Endothelial cell (in vitro differentiated cells): ENCODE results near the gene MSANTD7. TPM values are rescaled to one million over a fixed set of nuclear protein-coding genes. Genes with fewer than 3 reads are reported as not detected.
"Not testable (repeated sequence)": the region's sequence is repeated elsewhere in the genome, so short reads cannot be mapped to it uniquely, and the experiment has no call there.

ENCODE experiments used
- DNase-seq: peaks from one replicate; pipeline ENCODE4 v3.0.0; 2021; ENCODE audit warnings: low spot score
- H3K27ac Mint-ChIP-seq: one replicate; pipeline ENCODE4 v1.8.0; 2021; ENCODE audit warnings: mixed read lengths, inconsistent platforms; ENCODE audit not compliant: unreplicated experiment
- H3K27me3 Mint-ChIP-seq: one replicate; pipeline ENCODE4 v1.8.0; 2021; ENCODE audit warnings: mild to moderate bottlenecking, moderate library complexity, mixed read lengths, inconsistent platforms; ENCODE audit not compliant: unreplicated experiment
- H3K36me3 Mint-ChIP-seq: one replicate; pipeline ENCODE4 v1.8.0; 2021; ENCODE audit warnings: mild to moderate bottlenecking, low read depth, mixed read lengths, inconsistent platforms; ENCODE audit not compliant: unreplicated experiment
- H3K4me1 Mint-ChIP-seq: one replicate; pipeline ENCODE4 v1.8.0; 2021; ENCODE audit warnings: mild to moderate bottlenecking, mixed read lengths, inconsistent platforms; ENCODE audit not compliant: unreplicated experiment
- H3K4me3 Mint-ChIP-seq: one replicate; pipeline ENCODE4 v1.8.0; 2021; ENCODE audit warnings: mild to moderate bottlenecking, mixed read lengths, inconsistent platforms; ENCODE audit not compliant: unreplicated experiment
- H3K9me3 Mint-ChIP-seq: one replicate; pipeline ENCODE4 v1.8.0; 2021; ENCODE audit warnings: mixed read lengths, inconsistent platforms; ENCODE audit not compliant: unreplicated experiment
- CTCF ChIP-seq: fragments of 200-600 bp; sonication (generic); IDR thresholded peaks from one replicate; pipeline ENCODE4 v1.5.0; 2021; ENCODE audit warnings: antibody characterized with exemption; ENCODE audit not compliant: unreplicated experiment
- total RNA-seq: library from RNA; stranded (reverse); fragmentation: NEBNext Ultra II Directional; extraction: Animal tissue kit (Norgen Biotek cat#: 25700); gene quantifications from one replicate; pipeline ENCODE4 v1.2.1, GENCODE V29; 2021; ENCODE audit not compliant: unreplicated experiment

The MSANTD7 gene
- total RNA-seq, 1 donor from 2014 or later, result 17.9 TPM

DNA sequence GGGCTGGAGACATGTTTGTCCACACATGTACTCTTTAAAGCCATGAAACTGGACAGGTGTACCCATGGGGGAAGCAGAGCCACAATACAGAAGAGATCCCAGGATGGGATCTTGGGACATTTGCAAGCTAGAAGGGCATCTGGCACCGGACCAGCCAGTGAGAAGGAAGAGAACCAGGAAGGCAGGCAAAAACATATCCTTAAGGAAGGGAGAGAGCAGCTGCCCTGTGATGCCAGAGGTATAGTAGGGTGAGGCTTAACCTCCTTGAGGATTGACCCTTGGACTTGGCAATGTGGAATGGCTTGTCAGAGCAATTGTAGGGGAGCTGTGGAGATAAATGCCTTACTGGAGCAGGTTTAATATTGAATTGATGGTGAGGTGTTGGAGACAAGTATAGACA, 22.7 kb downstream of the MSANTD7 start:
- Mint-ChIP-seq H3K27ac (no peak overlapping the region), H3K4me1 (no peaks in the 10 kb centered on the region), H3K27me3 (peaks cover 2% of the 10 kb centered on the region), H3K4me3 (no peak overlapping the region), H3K36me3 (peaks cover 22% of the 10 kb centered on the region), H3K9me3 (no peaks in the 10 kb centered on the region)
- TF ChIP-seq CTCF, result no peak
- no peak for DNase-seq

- not testable (repeated sequence) for H3K4me1 Mint-ChIP-seq, H3K27me3 Mint-ChIP-seq, H3K27ac Mint-ChIP-seq, H3K9me3 Mint-ChIP-seq, DNase-seq, H3K4me3 Mint-ChIP-seq
- peaks cover 16% of the 10 kb centered on the region for H3K36me3 Mint-ChIP-seq
These were observed 26.4 kb downstream of the MSANTD7 start for GRCh38 chr10:14864466-14864865.

DNA sequence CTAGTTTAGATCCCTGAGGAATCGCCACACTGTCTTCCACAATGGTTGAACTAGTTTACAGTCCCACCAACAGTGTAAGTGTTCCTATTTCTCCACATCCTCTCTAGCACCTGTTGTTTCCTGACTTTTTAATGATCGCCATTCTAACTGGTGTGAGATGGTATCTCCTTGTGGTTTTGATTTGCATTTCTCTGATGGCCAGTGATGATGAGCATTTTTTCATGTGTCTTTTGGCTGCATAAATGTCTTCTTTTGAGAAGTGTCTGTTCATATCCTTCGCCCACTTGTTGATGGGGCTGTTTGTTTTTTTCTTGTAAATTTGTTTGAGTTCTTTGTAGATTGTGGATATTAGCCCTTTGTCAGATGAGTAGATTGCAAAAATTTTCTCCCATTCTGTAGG, 26.8 kb downstream of the MSANTD7 start:
- not testable (repeated sequence) for H3K9me3 Mint-ChIP-seq, DNase-seq, H3K27me3 Mint-ChIP-seq, H3K4me1 Mint-ChIP-seq, H3K27ac Mint-ChIP-seq, H3K4me3 Mint-ChIP-seq
- peaks cover 19% of the 10 kb centered on the region for H3K36me3 Mint-ChIP-seq

DNA sequence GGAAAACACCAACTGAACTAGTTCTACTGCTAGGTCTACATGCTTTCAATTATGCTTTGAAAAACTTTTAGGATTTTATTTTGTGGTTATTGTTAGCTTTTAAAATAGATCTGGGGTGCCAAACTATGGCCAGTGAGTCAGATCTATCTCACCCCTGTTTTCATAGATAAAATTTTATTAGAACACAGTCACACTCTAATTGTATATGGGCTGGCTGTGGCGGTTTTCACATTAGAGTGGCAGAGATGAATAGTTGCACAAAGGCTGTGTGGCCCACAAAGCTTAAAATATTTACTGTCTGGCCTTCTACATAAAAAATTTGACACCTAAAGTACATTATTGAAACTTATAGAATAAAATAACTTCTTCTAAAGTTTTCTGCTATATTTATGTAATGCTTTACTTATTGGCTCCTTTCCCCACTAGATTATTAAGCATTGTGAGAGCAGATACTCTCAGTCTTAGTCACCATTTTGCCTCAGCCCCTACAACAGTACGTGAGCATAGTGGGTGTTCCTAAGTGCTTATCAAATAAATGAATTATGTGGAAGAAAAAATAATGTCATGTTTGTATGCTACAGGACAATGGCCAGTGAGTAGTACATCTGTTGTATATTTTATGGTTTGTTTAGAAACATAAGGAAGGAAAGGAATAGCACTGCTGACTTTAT, 35.1 kb downstream of the MSANTD7 start:
- no peak for TF ChIP-seq CTCF
- H3K4me3 Mint-ChIP-seq, result no peak overlapping the region
- H3K9me3 Mint-ChIP-seq, result no peaks in the 10 kb centered on the region
- peaks cover 9% of the 10 kb centered on the region for H3K27me3 Mint-ChIP-seq
- DNase-seq, result no peak
- peaks cover 16% of the 10 kb centered on the region for H3K4me1 Mint-ChIP-seq
- no peak overlapping the region for H3K27ac Mint-ChIP-seq
- H3K36me3 Mint-ChIP-seq, result peaks cover 4% of the 10 kb centered on the region

GRCh38 chr10:14875941-14876340, 37.8 kb downstream of the MSANTD7 start:
- Mint-ChIP-seq H3K36me3 (no peaks in the 10 kb centered on the region), H3K4me1 (peaks cover 21% of the 10 kb centered on the region), H3K4me3 (peak overlapping the region; percentile 73), H3K27me3 (peaks cover 13% of the 10 kb centered on the region), H3K9me3 (no peaks in the 10 kb centered on the region), H3K27ac (peak overlapping the region; percentile 59)
- DNase-seq, result no peak
- no peak for TF ChIP-seq CTCF

DNA sequence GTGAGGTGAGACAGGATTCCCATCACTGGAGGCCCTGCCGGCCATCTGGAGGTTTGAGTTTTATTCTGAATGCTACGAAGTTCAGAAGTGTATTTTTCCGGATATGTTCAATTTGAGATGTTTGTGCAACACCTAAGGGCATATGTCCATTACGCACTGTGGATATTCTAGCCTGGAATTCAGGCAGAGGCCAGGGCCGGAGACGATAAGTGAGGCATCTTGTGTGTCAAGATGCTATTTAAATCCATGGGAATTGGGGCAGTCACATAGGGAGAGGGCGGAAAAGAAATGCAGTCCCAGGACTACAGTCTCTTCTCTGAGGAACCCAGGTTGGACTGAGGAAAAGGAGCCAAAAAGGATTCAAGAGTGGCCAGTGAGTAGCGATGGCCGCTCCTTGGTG, 38.7 kb downstream of the MSANTD7 start:
- peaks cover 22% of the 10 kb centered on the region for H3K4me1 Mint-ChIP-seq
- H3K4me3 Mint-ChIP-seq, result peak overlapping the region; percentile 98
- DNase-seq, result no peak
- peak overlapping the region; percentile 55 for H3K27ac Mint-ChIP-seq
- H3K9me3 Mint-ChIP-seq, result no peaks in the 10 kb centered on the region
- H3K36me3 Mint-ChIP-seq, result no peaks in the 10 kb centered on the region
- no peak for TF ChIP-seq CTCF
- peaks cover 13% of the 10 kb centered on the region for H3K27me3 Mint-ChIP-seq
